HCT116 (cell line): ENCODE measurements around the gene ACAP2. TPM values are rescaled to one million over a fixed set of nuclear protein-coding genes. Genes with fewer than 3 reads are reported as not detected.
A peak's percentile ranks its signal among the peaks of the same experiment; 100 is the strongest.

ENCODE experiments used
- ATAC-seq: fragments of 200-7000 bp; cut with Tn5 transposase; 2 replicates; pipeline ENCODE4 v1.9.1; 2020; ENCODE audit warnings: mild to moderate bottlenecking, moderate library complexity
- BruUV-seq: library from RNA; stranded (reverse); fragments of 400-500 nt; replicated peaks from 2 replicates; lab custom pipeline; 2021; lab: Mats Ljungman, UMichigan
- CTCF ChIA-PET: fragments of 300-600 bp; sonication (Branson Sonifier 250); formaldehyde crosslinking; loops from one replicate; lab custom pipeline; 2021; ENCODE audit warnings: antibody characterized with exemption; lab: Charles Lee
- POLR2A ChIA-PET: fragments of 300-600, 350-600 bp; sonication (Branson Sonifier 250); formaldehyde crosslinking; loops from one replicate; lab custom pipeline; 2021; ENCODE audit warnings: antibody characterized with exemption; lab: Charles Lee
- RAD21 ChIA-PET, 2 experiments: fragments of 300-600 bp; sonication (Branson Sonifier 250); formaldehyde crosslinking; loops; one replicate each; lab custom pipeline; 2023; ENCODE audit warnings: low total read pairs in 2 of 2; ENCODE audit not compliant: uncharacterized antibody in 2 of 2, unreplicated experiment in 2 of 2, low non-redundant PET in 1 of 2; lab: Charles Lee
- DNase-seq: peaks from one replicate; pipeline ENCODE4 v3.0.0-alpha.2; 2010; ENCODE audit warnings: low read depth, low spot score
- H2AFZ ChIP-seq: fragments of 200-600 bp; shearing (Covaris generic), sonication (generic); 2 replicates; pipeline ENCODE4 v1.6.1; 2017; ENCODE audit warnings: low read depth, mixed run types, mixed read lengths, antibody characterized with exemption, low read length; ENCODE audit not compliant: poor library complexity, severe bottlenecking
- H3K27ac ChIP-seq: 2 replicates; pipeline ENCODE4 v1.5.1; 2012; ENCODE audit warnings: low read depth, low read length
- H3K27me3 ChIP-seq: fragments of 200-600 bp; sonication (generic); 2 replicates; pipeline ENCODE4 v1.6.1; 2016; ENCODE audit warnings: mixed run types, low read length, mixed read lengths; ENCODE audit not compliant: insufficient read depth
- H3K36me3 ChIP-seq, 2 experiments: fragments of 200-500 bp in 1 of 2; fragments of 200-600 bp in 1 of 2; sonication (Bioruptor generic) in 1 of 2; sonication (generic) in 1 of 2; 2 replicates each; pipeline versions ENCODE4 v1.5.1 to v1.6.1; 2014 to 2016; ENCODE audit warnings: low read length in 2 of 2, inconsistent platforms in 1 of 2, mixed read lengths in 1 of 2, mixed run types in 1 of 2; ENCODE audit not compliant: insufficient read depth in 2 of 2, control insufficient read depth in 1 of 2
- H3K4me1 ChIP-seq, 2 experiments: fragments of 200-600 bp in 1 of 2; sonication (generic) in 1 of 2; 2 replicates each; pipeline versions ENCODE4 v1.5.1 to v1.6.1; 2012 to 2017; ENCODE audit warnings: low read length in 2 of 2, inconsistent platforms in 1 of 2, mild to moderate bottlenecking in 1 of 2, mixed read lengths in 1 of 2, mixed run types in 1 of 2, moderate library complexity in 1 of 2; ENCODE audit not compliant: insufficient read depth in 2 of 2, control insufficient read depth in 1 of 2
- H3K4me2 ChIP-seq: fragments of 200-600 bp; sonication (generic); 2 replicates; pipeline ENCODE4 v1.6.1; 2017; ENCODE audit warnings: mixed run types, low read length, mixed read lengths
- H3K4me3 ChIP-seq, 2 experiments: fragments of 200-600 bp in 1 of 2; sonication (generic) in 1 of 2; replicated peaks in 1 of 2; 2 replicates each; pipeline ENCODE4 v1.5.1; 2011 to 2016; ENCODE audit warnings: low read length in 2 of 2, control low read depth in 1 of 2, low read depth in 1 of 2, mild to moderate bottlenecking in 1 of 2, mixed read lengths in 1 of 2, mixed run types in 1 of 2
- H3K79me2 ChIP-seq: fragments of 200-600 bp; sonication (generic); 2 replicates; pipeline ENCODE4 v1.6.1; 2017; ENCODE audit warnings: mild to moderate bottlenecking, mixed run types, low read length, moderate library complexity, mixed read lengths; ENCODE audit not compliant: insufficient read depth
- H3K9ac ChIP-seq: fragments of 200-600 bp; sonication (generic); 2 replicates; pipeline ENCODE4 v1.6.1; 2016; ENCODE audit warnings: low read length, mixed read lengths
- H3K9me2 ChIP-seq: fragments of 200-600 bp; sonication (generic), shearing (Covaris generic); 2 replicates; pipeline ENCODE4 v1.6.1; 2017; ENCODE audit warnings: mixed run types, mild to moderate bottlenecking, moderate library complexity; ENCODE audit not compliant: insufficient read depth
- H3K9me3 ChIP-seq, 2 experiments: fragments of 200-500 bp in 1 of 2; fragments of 200-600 bp in 1 of 2; sonication (Bioruptor generic) in 1 of 2; sonication (generic) in 1 of 2; 2 replicates each; pipeline ENCODE4 v1.6.1; 2014 to 2017; ENCODE audit warnings: low read length in 2 of 2, mixed read lengths in 2 of 2, inconsistent platforms in 1 of 2, low read depth in 1 of 2, mild to moderate bottlenecking in 1 of 2, mixed run types in 1 of 2, moderate library complexity in 1 of 2; ENCODE audit not compliant: control insufficient read depth in 1 of 2, insufficient read depth in 1 of 2
- H4K20me1 ChIP-seq: fragments of 200-600 bp; sonication (generic), shearing (Covaris generic); 2 replicates; pipeline ENCODE4 v1.6.1; 2017; ENCODE audit warnings: mixed run types, mild to moderate bottlenecking, moderate library complexity; ENCODE audit not compliant: insufficient read depth
- ATF3 ChIP-seq: IDR thresholded peaks from 2 replicates; pipeline ENCODE4 v1.6.1; 2012
- CBX3 ChIP-seq: IDR thresholded peaks from 2 replicates; pipeline ENCODE4 v1.6.1; 2012; ENCODE audit warnings: low read depth
- CEBPB ChIP-seq: IDR thresholded peaks from 2 replicates; pipeline ENCODE4 v1.6.1; 2012; ENCODE audit warnings: low read depth
- CTCF ChIP-seq, 3 experiments: fragments of 200-600 bp in 1 of 3; sonication (generic) in 1 of 3; IDR thresholded peaks in 2 of 3; conservative IDR thresholded peaks in 1 of 3; 2 replicates each; pipeline ENCODE4 v1.5.1; 2012 to 2017; ENCODE audit warnings: low read depth in 2 of 3, low read length in 2 of 3, antibody characterized with exemption in 1 of 3, borderline replicate concordance in 1 of 3, control low read depth in 1 of 3, mild to moderate bottlenecking in 1 of 3, mixed read lengths in 1 of 3, mixed run types in 1 of 3, moderate library complexity in 1 of 3; ENCODE audit not compliant: insufficient read depth in 1 of 3
- EGR1 ChIP-seq: IDR thresholded peaks from 2 replicates; pipeline ENCODE4 v1.6.1; 2012; ENCODE audit warnings: low read depth
- EZH2phosphoT487 ChIP-seq: fragments of 200-600 bp; IDR thresholded peaks from 2 replicates; pipeline ENCODE4 v1.6.1; 2018; ENCODE audit warnings: antibody characterized with exemption, borderline replicate concordance
- FOSL1 ChIP-seq: IDR thresholded peaks from 2 replicates; pipeline ENCODE4 v1.6.1; 2012; ENCODE audit warnings: low read depth
- JUND ChIP-seq: IDR thresholded peaks from 2 replicates; pipeline ENCODE4 v1.6.1; 2012
- MAX ChIP-seq: IDR thresholded peaks from 2 replicates; pipeline ENCODE4 v1.6.1; 2012
- POLR2A ChIP-seq: IDR thresholded peaks from 2 replicates; pipeline ENCODE4 v1.7.0; 2011; ENCODE audit warnings: borderline replicate concordance; ENCODE audit not compliant: insufficient read depth, insufficient read length; ENCODE audit errors: extremely low read depth
- POLR2AphosphoS5 ChIP-seq: IDR thresholded peaks from 2 replicates; pipeline ENCODE4 v1.6.1; 2011; ENCODE audit warnings: mild to moderate bottlenecking, low read depth, low read length, moderate library complexity
- RAD21 ChIP-seq: IDR thresholded peaks from 2 replicates; pipeline ENCODE4 v1.6.1; 2012; ENCODE audit warnings: low read depth, mild to moderate bottlenecking
- SIN3A ChIP-seq: IDR thresholded peaks from 2 replicates; pipeline ENCODE4 v1.6.1; 2012; ENCODE audit warnings: low read depth
- SP1 ChIP-seq: IDR thresholded peaks from 2 replicates; pipeline ENCODE4 v1.6.1; 2012; ENCODE audit warnings: low read depth
- SRF ChIP-seq: IDR thresholded peaks from 2 replicates; pipeline ENCODE4 v1.6.1; 2012; ENCODE audit warnings: low read depth
- TCF7L2 ChIP-seq: IDR thresholded peaks from 2 replicates; pipeline ENCODE4 v1.7.0; 2011; ENCODE audit warnings: borderline replicate concordance, inconsistent platforms; ENCODE audit not compliant: insufficient read depth, insufficient read length; ENCODE audit errors: extremely low read depth
- YY1 ChIP-seq: IDR thresholded peaks from 2 replicates; pipeline ENCODE4 v1.6.1; 2011; ENCODE audit warnings: low read length, low read depth, moderate library complexity, mild to moderate bottlenecking; ENCODE audit not compliant: insufficient replicate concordance; ENCODE audit errors: extremely low read depth
- ZBTB33 ChIP-seq: IDR thresholded peaks from 2 replicates; pipeline ENCODE4 v1.6.1; 2011; ENCODE audit warnings: mild to moderate bottlenecking, low read length, moderate library complexity; ENCODE audit not compliant: insufficient replicate concordance; ENCODE audit errors: extremely low read depth
- ZNF274 ChIP-seq: fragments of 200-500 bp; sonication (Bioruptor generic); IDR thresholded peaks from 2 replicates; pipeline ENCODE4 v1.6.1; 2014; ENCODE audit warnings: mild to moderate bottlenecking, low read depth, low read length, inconsistent platforms
- intact Hi-C: fragments of 100-400 bp; cut with micrococcal nuclease; formaldehyde crosslinking; loops from 2 replicates; pipeline ENCODE4 v1.10.0; 2022
- total RNA-seq: library from RNA; stranded (reverse); gene quantifications from one replicate; pipeline ENCODE4 v1.2.1, GENCODE V29; 2021; ENCODE audit not compliant: unreplicated experiment

Gene ACAP2
- total RNA-seq, 1 experiment from 2014 or later = 43.0 TPM

GRCh38 chr3:195270817-195271409 is 171.9 kb downstream of the ACAP2 start, which contains the start of gene XXYLT1:
Gene XXYLT1 (minus strand): TSS chr3:195271159. CDS start chr3:195271058, 101 bp downstream.
- Histone ChIP-seq H4K20me1 (no peaks in the 10 kb centered on the region), H3K9ac (peak within 1 kb of the TSS; percentile 76), H3K9me3 (no peaks in the 10 kb centered on the region), H3K4me3 (peak within 1 kb of the TSS; percentile 63 to 74), H3K36me3 (0 out of 4 replicates have a peak, but pooled peaks cover 0 to 5% of the 10 kb centered on the region in 2 experiments), H3K27ac (peak within 1 kb of the TSS; percentile 77), H3K27me3 (no peaks in the 10 kb centered on the region), H3K9me2 (no peaks in the 10 kb centered on the region), H3K4me1 (peaks cover 12 to 25% of the 10 kb centered on the region in 2 experiments), H3K79me2 (peaks cover 30% of the 10 kb centered on the region), H2AFZ (peak within 1 kb of the TSS; percentile 40), H3K4me2 (peak within 1 kb of the TSS; percentile 87)
- DNase-seq = peak; percentile 69
- ChIA-PET CTCF (interaction anchor here (0.6 to 3.4 kb wide), 42 partner anchors 9 to 637 kb away, joined by 3 to 142 read pairs (median 4); partner anchors contain the start of genes ACAP2, LSG1 and PPP1R2), POLR2A (interaction anchor here (0.8 to 2.0 kb wide), 7 partner anchors 8 to 588 kb away, joined by 3 to 10 read pairs (median 4); partner anchors contain the start of genes ACAP2 and PPP1R2), RAD21 (interaction anchor here (0.6 to 1.9 kb wide), 10 partner anchors 246 to 599 kb away, joined by 3 to 6 read pairs (median 4); partner anchors contain the start of genes LSG1 (in 1 of the 2) and PPP1R2 (in 1 of the 2))
- intact Hi-C loops = loop anchor here (1.0 to 5.0 kb wide), 3 partner anchors 171 to 580 kb away; partner anchors contain the start of gene ACAP2
- peak; percentile 81 for ATAC-seq
- BruUV-seq = no TSS peak
- TF ChIP-seq EGR1 (no peak), ATF3 (no peak), JUND (no peak), FOSL1 (peak; percentile 63), RAD21 (peak; percentile 36), SP1 (peak; percentile 87), YY1 (peak; percentile 96), EZH2phosphoT487 (no peak), CEBPB (no peak), CTCF (IDR thresholded peaks at IDR 0.05 in 2 of 3, conservative IDR thresholded peaks at IDR 0.05 in 1 of 3; ENCODE audit: borderline replicate concordance in 1 of 3, insufficient read depth in 1 of 3, low read depth in 2 of 3, low read length in 2 of 3) (peak in 2 of 3 experiments; percentile 49 to 55; a peak in 5 of 6 replicates), POLR2AphosphoS5 (peak; percentile 70), MAX (no peak), ZNF274 (no peak), ZBTB33 (no peak), TCF7L2 (no peak), SIN3A (peak; percentile 69), SRF (no peak), CBX3 (no peak; the same call in 1 of the 2 replicates), POLR2A (peak; percentile 45)
